Medulla oblongata (tissue), 1 donor: ENCODE data around the gene AFF2.

Source experiments
- DNase-seq: peaks from one replicate; pipeline ENCODE4 v3.0.0-alpha.2; 2015; ENCODE audit errors: extremely low spot score

AFF2 gene

GRCh38 chrX:148923631-148924030, 423.2 kb downstream of the AFF2 start:
- no peak for DNase-seq

GRCh38 chrX:148926371-148926770, 426.0 kb downstream of the AFF2 start:
- no peak for DNase-seq

GRCh38 chrX:148928811-148929210, 428.4 kb downstream of the AFF2 start:
- DNase-seq, result no peak

- no peak for DNase-seq
Observed at GRCh38 chrX:148929686-148930085, 429.3 kb downstream of the AFF2 start.

- DNase-seq, result no peak
Observed at GRCh38 chrX:148930206-148930729, 429.9 kb downstream of the AFF2 start.

- no peak for DNase-seq
Observed at GRCh38 chrX:148933881-148934280, 433.5 kb downstream of the AFF2 start.

- no peak for DNase-seq
Observed at GRCh38 chrX:148938348-148938747, 437.9 kb downstream of the AFF2 start.

GRCh38 chrX:148940411-148940996, 440.1 kb downstream of the AFF2 start:
- DNase-seq, result no peak

GRCh38 chrX:148942754-148943153, 442.3 kb downstream of the AFF2 start:
- DNase-seq, result no peak

GRCh38 chrX:148947399-148947975, 447.1 kb downstream of the AFF2 start:
- DNase-seq, result no peak

GRCh38 chrX:148956352-148956751, 455.9 kb downstream of the AFF2 start:
- no peak for DNase-seq

- DNase-seq, result no peak
Observed at GRCh38 chrX:148958901-148959300, 458.5 kb downstream of the AFF2 start.

- no peak for DNase-seq
Observed at GRCh38 chrX:148960060-148960459, 459.6 kb downstream of the AFF2 start.

- no peak for DNase-seq
Observed at GRCh38 chrX:148961985-148962384, 461.6 kb downstream of the AFF2 start.

GRCh38 chrX:148976571-148977400, 476.4 kb downstream of the AFF2 start:
- DNase-seq, result no peak

- DNase-seq, result no peak
Observed at GRCh38 chrX:148979786-148980185, 479.4 kb downstream of the AFF2 start.

- no peak for DNase-seq
Observed at GRCh38 chrX:148984238-148984637, 483.8 kb downstream of the AFF2 start.

GRCh38 chrX:148991502-148991901, 491.1 kb downstream of the AFF2 start:
- DNase-seq, result no peak

- no peak for DNase-seq
Observed at GRCh38 chrX:148995661-148996060, 495.2 kb downstream of the AFF2 start.

GRCh38 chrX:149002320-149002719, 501.9 kb downstream of the AFF2 start:
- no peak for DNase-seq

- no peak for DNase-seq
Observed at GRCh38 chrX:149003863-149004660, 503.6 kb downstream of the AFF2 start.

- no peak for DNase-seq
Observed at GRCh38 chrX:149004936-149005335, 504.5 kb downstream of the AFF2 start.
